Heart right ventricle (tissue), 16 donors: Measurements from ENCODE around the gene DENND5A. TPM values are rescaled to one million over a fixed set of nuclear protein-coding genes. Genes with fewer than 3 reads are reported as not detected.

Experiments
- ATAC-seq, 8 donors: fragments of 200-7000 bp; cut with Tn5 transposase; one replicate each; pipeline ENCODE4 v1.9.1; 2020; ENCODE audit warnings: mild to moderate bottlenecking in 8 of 8, moderate library complexity in 8 of 8, moderate number of reproducible peaks in 1 of 8
- DNase-seq, 2 donors: peaks; one replicate each; pipeline ENCODE4 v3.0.0-alpha.2; 2020
- H3K27ac ChIP-seq, 10 donors: fragments of 200-600 bp; sonication (generic) in 2 of 10; one replicate each; pipeline versions ENCODE4 v1.5.0 to v1.8.0; 2020 to 2022; ENCODE audit warnings: mild to moderate bottlenecking in 3 of 10
- H3K27me3 ChIP-seq, 7 donors: fragments of 200-600 bp; one replicate each; pipeline ENCODE4 v1.8.0; 2021 to 2022; ENCODE audit warnings: mild to moderate bottlenecking in 2 of 7
- H3K36me3 ChIP-seq, 9 donors: fragments of 200-600 bp; sonication (generic) in 1 of 9; one replicate each; pipeline versions ENCODE4 v1.5.0 to v1.8.0; 2020 to 2022; ENCODE audit warnings: mild to moderate bottlenecking in 2 of 9
- H3K4me1 ChIP-seq, 9 donors: fragments of 200-600 bp; sonication (generic) in 1 of 9; one replicate each; pipeline versions ENCODE4 v1.5.0 to v1.8.0; 2020 to 2022; ENCODE audit warnings: mild to moderate bottlenecking in 4 of 9
- H3K4me3 ChIP-seq, 10 donors: fragments of 200-600 bp; sonication (generic) in 2 of 10; one replicate each; pipeline versions ENCODE4 v1.5.0 to v1.8.0; 2020 to 2022; ENCODE audit warnings: mild to moderate bottlenecking in 7 of 10, moderate library complexity in 2 of 10
- H3K9me3 ChIP-seq, 11 donors: fragments of 200-600 bp in 10 of 11; sonication (generic) in 2 of 11; one replicate each; pipeline versions ENCODE4 v1.5.0 to v1.8.0; 2013 to 2022; ENCODE audit warnings: mild to moderate bottlenecking in 2 of 11, control low read depth in 1 of 11, moderate library complexity in 1 of 11
- CTCF ChIP-seq, 9 donors: fragments of 200-600 bp; sonication (generic) in 2 of 9; IDR thresholded peaks; one replicate each; pipeline versions ENCODE4 v1.5.0 to v1.8.0; 2021 to 2022; ENCODE audit warnings: antibody characterized with exemption in 9 of 9, mild to moderate bottlenecking in 5 of 9, moderate library complexity in 1 of 9
- WGBS, 2 donors: extraction: QIAGEN DNeasy Blood & Tissue Kit; methylation state at CpG; one replicate each; pipeline ENCODE4 v1.1.7; 2013; ENCODE audit warnings: inconsistent platforms in 1 of 2; 5-methylcytosine and 5-hydroxymethylcytosine counted together
- intact Hi-C, 10 donors: fragments of 100-400 bp; cut with DNase I; formaldehyde crosslinking; loops; one replicate each; pipeline versions ENCODE4 v1.11.1 to v1.14.2; 2022
- polyA plus RNA-seq, 2 donors: library from polyadenylated mRNA; stranded (reverse); fragments of 200-250 nt; gene quantifications; one replicate each; pipeline ENCODE4 v1.2.3, GENCODE V29; 2013
- total RNA-seq, 10 donors: library from RNA; stranded (reverse); fragmentation: NEBNext Ultra II Directional in 3 of 10; extraction: Animal tissue kit (Norgen Biotek cat#: 25700) in 3 of 10; gene quantifications; one replicate each; pipeline versions ENCODE4 v1.2.1 to v1.2.4, GENCODE V29; 2021 to 2023
- donor health status: Arrhythmogenic right ventricular cardiomyopathy.
- donor health status: ischemic (EF 13 %, LVEDD 7.1; RV severe dilation, severe dysfunction).
- donor health status: healthy with polysubstance abuse.
- donor health status: DM: no; HTN: yes; CAD: no.
- donor health status: DM: no; HTN: no; CAD: no.
- donor health status: ischemic (EF 25% LVEDD 6.9; RV normal size, moderate dysfunction).
- donor health status: ischemic (EF 25% LVEDD 5.7; RV mildly dilated, moderate dysfunction).
- donor health status: healthy.
- donor health status: DM: yes; HTN: yes; CAD: no.
- donor health status: Ischemic cardiomyopathy.
- donor health status: ischemic (EF 35%, LVEDD 5.7; RV mildly dilated, moderate dysfunction).
- donor health status: nonischemic (EF 11% LVEDD 7.7; RV severe dilation, severe dysfunction).
- donor health status: DM: yes; HTN: yes; CAD: no.
- donor health status: PGD.
- donor health status: ischemic (EF 29% LVEDD 5.4; RV normal size, mild dysfunction).
- donor health status: nonischemic (EF 23%, LVEDD 6.1; RV moderate dilation, normal function).

DENND5A gene
- total and polyA plus RNA-seq, 12 donors = 48.9 to 178 (median 114) TPM

- ATAC-seq (peak in 4 of 8 donors; percentile 35 to 59 (median 46)), DNase-seq (peak in 1 of 2 donors; percentile 36)
- intact Hi-C loops = loop anchor here in 9 of 10 donors (5.0 to 10.0 kb wide), 5 partner anchors 74 to 227 kb away; partner anchors contain the start of gene AKIP1 (in 3 of the 9)
- Histone ChIP-seq H3K27ac (peak overlapping the region in 5 of 10 donors; percentile 24 to 61 (median 41)), H3K9me3 (no peaks in the 10 kb centered on the region), H3K36me3 (peaks cover 0 to 98% (median 54%) of the 10 kb centered on the region in 9 donors), H3K4me1 (peaks cover 0 to 35% (median 17%) of the 10 kb centered on the region in 9 donors), H3K27me3 (no peaks in the 10 kb centered on the region), H3K4me3 (no peak overlapping the region)
- WGBS, 2 donors = 63 to 68% methylated on average over 18 of the region's 18 CpGs
- no peak for TF ChIP-seq CTCF (IDR thresholded peaks at IDR 0.05)
These were observed 126.3 kb downstream of the DENND5A start for GRCh38 chr11:9138612-9139579.

DNA sequence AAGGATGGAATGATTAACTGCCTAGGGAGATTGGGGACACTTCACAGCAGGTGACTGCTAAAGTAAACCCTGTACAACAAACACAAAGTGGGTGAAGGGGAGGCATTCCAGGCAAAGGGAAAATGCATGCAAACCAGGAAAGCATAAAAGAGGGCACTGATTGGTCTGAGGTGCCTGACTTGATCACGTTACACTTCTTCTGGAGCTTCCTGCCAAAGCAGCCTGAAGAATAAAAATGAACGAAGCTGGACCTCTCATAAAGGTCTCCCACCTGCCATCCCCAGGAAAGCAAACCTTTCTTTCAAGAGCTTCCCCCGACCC, 127.1 kb downstream of the DENND5A start:
- Histone ChIP-seq H3K4me1 (peaks cover 0 to 35% (median 17%) of the 10 kb centered on the region in 9 donors), H3K4me3 (no peak overlapping the region), H3K36me3 (peaks cover 0 to 98% (median 46%) of the 10 kb centered on the region in 9 donors), H3K27me3 (no peaks in the 10 kb centered on the region), H3K9me3 (no peaks in the 10 kb centered on the region), H3K27ac (peak overlapping the region in 1 of 10 donors; percentile 42)
- peak in 1 of 8 donors; percentile 12 for ATAC-seq
- peak in 1 of 9 donors; percentile 4 for TF ChIP-seq CTCF (IDR thresholded peaks at IDR 0.05)
- WGBS, 2 donors = 76 to 81% methylated on average over 3 of the region's 3 CpGs
- DNase-seq = no peak
- intact Hi-C loops = loop anchor here in 9 of 10 donors (5.0 to 10.0 kb wide), 5 partner anchors 73 to 226 kb away; partner anchors contain the start of gene AKIP1 (in 3 of the 9)

- Histone ChIP-seq H3K27ac (peak overlapping the region in 3 of 10 donors; percentile 13 to 28 (median 17)), H3K9me3 (no peaks in the 10 kb centered on the region), H3K27me3 (no peaks in the 10 kb centered on the region), H3K4me1 (peaks cover 0 to 35% (median 17%) of the 10 kb centered on the region in 9 donors), H3K4me3 (no peak overlapping the region), H3K36me3 (peaks cover 0 to 94% (median 40%) of the 10 kb centered on the region in 9 donors)
- 27 to 30% methylated on average over 10 of the region's 10 CpGs for WGBS, 2 donors
- ATAC-seq (peak; percentile 82 to 94 (median 90)), DNase-seq (peak; percentile 70 to 71)
- intact Hi-C loops = loop anchor here (1.0 to 10.0 kb wide), 8 partner anchors 73 to 225 kb away; partner anchors contain the start of gene AKIP1 (in 3 of the 10)
- peak; percentile 85 to 97 (median 94) for TF ChIP-seq CTCF (IDR thresholded peaks at IDR 0.05)
These were observed 127.6 kb downstream of the DENND5A start for GRCh38 chr11:9137293-9138132.
